ENCODE measurements around the gene ADGRB2.
A peak's percentile ranks its signal among the peaks of the same experiment; 100 is the strongest.

ADGRB2 gene

DNA sequence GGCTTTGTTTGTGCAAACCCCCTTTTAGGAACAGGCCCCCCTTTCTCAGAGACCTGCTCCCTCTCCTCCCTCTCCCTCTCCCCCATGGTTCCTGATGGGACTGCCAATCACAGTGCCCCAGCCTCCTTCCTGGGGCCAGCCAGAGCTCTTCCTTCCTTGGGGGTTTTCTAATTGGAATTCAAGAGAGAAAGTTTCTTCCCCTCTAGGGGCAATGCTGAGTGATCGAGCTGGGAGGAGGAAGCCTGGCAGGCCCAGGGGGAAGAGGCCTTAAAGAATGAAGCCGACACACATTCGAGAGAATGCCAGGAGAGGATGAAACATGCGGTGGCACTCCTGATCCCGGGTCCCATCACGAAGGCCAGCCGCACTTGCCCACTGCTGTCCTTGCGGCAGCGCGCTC lies 39.0 kb downstream of the ADGRB2 start:
- Mint-ChIP-seq H3K9me3 (no peaks in the 10 kb centered on the region), H3K4me3 (no peak overlapping the region), H3K27me3 (ENCODE audit: low read depth) (peaks cover 16% of the 10 kb centered on the region), H3K27ac (no peak overlapping the region), H3K36me3 (ENCODE audit: low read depth) (no peaks in the 10 kb centered on the region), H3K4me1 (peaks cover 9% of the 10 kb centered on the region)
- TF ChIP-seq, protein P1, sequence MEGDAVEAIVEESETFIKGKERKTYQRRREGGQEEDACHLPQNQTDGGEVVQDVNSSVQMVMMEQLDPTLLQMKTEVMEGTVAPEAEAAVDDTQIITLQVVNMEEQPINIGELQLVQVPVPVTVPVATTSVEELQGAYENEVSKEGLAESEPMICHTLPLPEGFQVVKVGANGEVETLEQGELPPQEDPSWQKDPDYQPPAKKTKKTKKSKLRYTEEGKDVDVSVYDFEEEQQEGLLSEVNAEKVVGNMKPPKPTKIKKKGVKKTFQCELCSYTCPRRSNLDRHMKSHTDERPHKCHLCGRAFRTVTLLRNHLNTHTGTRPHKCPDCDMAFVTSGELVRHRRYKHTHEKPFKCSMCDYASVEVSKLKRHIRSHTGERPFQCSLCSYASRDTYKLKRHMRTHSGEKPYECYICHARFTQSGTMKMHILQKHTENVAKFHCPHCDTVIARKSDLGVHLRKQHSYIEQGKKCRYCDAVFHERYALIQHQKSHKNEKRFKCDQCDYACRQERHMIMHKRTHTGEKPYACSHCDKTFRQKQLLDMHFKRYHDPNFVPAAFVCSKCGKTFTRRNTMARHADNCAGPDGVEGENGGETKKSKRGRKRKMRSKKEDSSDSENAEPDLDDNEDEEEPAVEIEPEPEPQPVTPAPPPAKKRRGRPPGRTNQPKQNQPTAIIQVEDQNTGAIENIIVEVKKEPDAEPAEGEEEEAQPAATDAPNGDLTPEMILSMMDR (IDR thresholded peaks at IDR 0.05; ENCODE audit: unreplicated experiment in 3 of 3), result no peak

DNA sequence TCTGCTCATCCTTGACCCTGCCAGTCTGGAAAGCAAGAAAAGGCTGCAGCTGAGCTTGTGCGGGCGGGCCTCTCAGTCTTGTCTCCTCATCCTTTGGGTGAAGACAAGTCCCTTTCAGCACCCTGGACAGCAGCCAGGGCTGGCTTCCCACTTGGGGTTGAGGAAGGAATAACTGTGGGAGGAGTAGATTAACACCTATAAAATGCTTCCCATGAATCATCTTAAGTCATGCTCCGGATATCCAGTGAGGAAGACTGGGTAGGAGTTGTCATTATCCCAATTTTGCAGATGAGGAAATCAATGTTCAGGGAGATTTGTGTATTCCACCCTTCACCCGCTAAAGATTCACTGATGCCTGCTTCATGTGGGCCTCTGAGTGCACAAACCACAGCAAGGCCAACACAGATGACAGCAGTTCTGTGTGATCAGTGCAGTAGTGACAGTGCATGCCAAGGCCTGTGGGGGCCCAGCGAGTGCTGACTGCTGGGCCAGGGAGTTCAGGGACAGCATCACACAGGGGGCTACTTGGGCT lies 40.2 kb downstream of the ADGRB2 start:
- H3K36me3 Mint-ChIP-seq (ENCODE audit: low read depth), result no peaks in the 10 kb centered on the region
- peaks cover 25% of the 10 kb centered on the region for H3K27me3 Mint-ChIP-seq (ENCODE audit: low read depth)
- H3K4me3 Mint-ChIP-seq, result peak overlapping the region in 1 of 3 experiments; percentile 0
- H3K4me1 Mint-ChIP-seq, result peaks cover 9% of the 10 kb centered on the region
- TF ChIP-seq, protein P1 (IDR thresholded peaks at IDR 0.05; ENCODE audit: unreplicated experiment in 3 of 3), result no peak
- no peaks in the 10 kb centered on the region for H3K9me3 Mint-ChIP-seq
- no peak overlapping the region for H3K27ac Mint-ChIP-seq

GRCh38 chr1:31718327-31718897 lies 45.7 kb downstream of the ADGRB2 start:
- Mint-ChIP-seq H3K27ac (peak overlapping the region in 2 of 3 experiments; percentile 43 to 52), H3K27me3 (ENCODE audit: low read depth) (peaks cover 41% of the 10 kb centered on the region), H3K36me3 (ENCODE audit: low read depth) (no peaks in the 10 kb centered on the region), H3K4me1 (peaks cover 23% of the 10 kb centered on the region), H3K4me3 (no peak overlapping the region), H3K9me3 (no peaks in the 10 kb centered on the region)
- TF ChIP-seq, protein P1 (IDR thresholded peaks at IDR 0.05; ENCODE audit: unreplicated experiment in 3 of 3), result no peak

GRCh38 chr1:31717341-31717740 lies 46.8 kb downstream of the ADGRB2 start:
- H3K27me3 Mint-ChIP-seq (ENCODE audit: low read depth), result peaks cover 38% of the 10 kb centered on the region
- TF ChIP-seq, protein P1 (IDR thresholded peaks at IDR 0.05; ENCODE audit: unreplicated experiment in 3 of 3), result no peak
- H3K4me1 Mint-ChIP-seq, result peaks cover 33% of the 10 kb centered on the region
- H3K36me3 Mint-ChIP-seq (ENCODE audit: low read depth), result no peaks in the 10 kb centered on the region
- H3K4me3 Mint-ChIP-seq, result peak overlapping the region in 2 of 3 experiments; percentile 21 to 54
- H3K9me3 Mint-ChIP-seq, result no peaks in the 10 kb centered on the region
- H3K27ac Mint-ChIP-seq, result peak overlapping the region in 2 of 3 experiments; percentile 26 to 52

DNA sequence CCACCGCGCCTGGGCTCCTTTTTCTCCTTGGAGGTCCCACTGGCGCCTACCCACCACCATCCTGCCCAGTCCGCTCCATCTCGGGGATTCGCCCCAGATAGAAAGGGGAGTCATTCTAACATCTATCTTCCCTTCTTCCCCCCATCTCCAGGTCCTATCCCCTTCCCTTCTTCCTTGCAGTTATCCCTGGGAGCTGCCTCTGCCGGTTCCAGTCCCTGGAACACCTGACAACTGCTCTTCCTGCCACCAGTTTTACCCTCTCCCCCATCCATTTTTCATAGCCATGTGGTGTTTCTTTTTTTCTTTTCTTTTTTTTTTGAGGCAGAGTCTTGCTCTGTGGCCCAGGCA lies 48.3 kb downstream of the ADGRB2 start:
- Mint-ChIP-seq H3K27ac (peak overlapping the region; percentile 93 to 99 (median 98)), H3K27me3 (ENCODE audit: low read depth) (peaks cover 29% of the 10 kb centered on the region), H3K4me3 (peak overlapping the region; percentile 79 to 86 (median 83)), H3K36me3 (ENCODE audit: low read depth) (no peaks in the 10 kb centered on the region), H3K4me1 (peaks cover 44% of the 10 kb centered on the region), H3K9me3 (no peaks in the 10 kb centered on the region)
- TF ChIP-seq, protein P1 (IDR thresholded peaks at IDR 0.05; ENCODE audit: unreplicated experiment in 3 of 3), result no peak
